HUDEP-2 (cell line): ENCODE measurements around the gene HIKESHI.
A peak's percentile ranks its signal among the peaks of the same experiment; 100 is the strongest.
"Not testable (repeated sequence)": the region's sequence is repeated elsewhere in the genome, so short reads cannot be mapped to it uniquely, and the experiment has no call there.

Source experiments
- DNase-seq, 76 experiments: peaks; one replicate each; lab custom pipeline; 2025; ENCODE audit not compliant: unreplicated experiment in 76 of 76; lab: John Stamatoyannopoulos, UW

The HIKESHI gene

DNA sequence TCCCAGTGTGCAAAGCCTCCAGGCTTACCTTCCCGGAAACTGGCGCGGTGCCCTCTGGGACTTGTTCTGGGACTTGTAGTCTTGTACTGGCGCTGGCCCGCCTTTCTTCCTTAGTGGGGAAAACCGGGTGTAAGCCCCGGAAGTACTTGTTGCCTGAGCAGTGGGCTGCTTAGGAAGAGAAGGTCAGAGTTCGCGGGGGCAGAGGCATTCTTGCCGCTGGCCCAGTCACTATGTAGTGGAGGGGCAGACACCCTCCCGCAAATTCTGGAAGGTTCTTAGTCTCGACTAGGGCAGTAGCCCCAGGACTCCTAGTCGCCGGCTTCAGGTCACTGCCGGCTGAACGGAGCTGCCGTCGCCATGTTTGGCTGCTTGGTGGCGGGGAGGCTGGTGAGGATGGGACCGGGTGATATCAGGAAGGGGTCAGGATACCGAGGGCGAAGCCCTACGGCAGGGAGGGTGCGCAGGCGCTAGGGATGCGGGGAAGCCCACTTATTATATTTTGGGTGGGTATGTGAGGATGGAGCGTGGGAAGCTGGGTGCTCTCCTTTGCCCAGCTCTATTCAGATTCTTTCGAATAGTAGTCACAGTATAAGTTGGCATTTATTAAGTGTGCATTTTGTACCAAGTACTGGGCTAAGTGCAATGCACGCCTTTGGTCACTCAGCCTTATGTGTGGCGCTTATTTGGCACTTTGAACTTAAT, at the start of gene HIKESHI:
Gene HIKESHI, plus strand, starts transcription at position 149 of the 702 bp plus-strand sequence. Its CDS starts 209 bp downstream, at position 358.
- peak; percentile 45 to 99 (median 95) for DNase-seq

DNA sequence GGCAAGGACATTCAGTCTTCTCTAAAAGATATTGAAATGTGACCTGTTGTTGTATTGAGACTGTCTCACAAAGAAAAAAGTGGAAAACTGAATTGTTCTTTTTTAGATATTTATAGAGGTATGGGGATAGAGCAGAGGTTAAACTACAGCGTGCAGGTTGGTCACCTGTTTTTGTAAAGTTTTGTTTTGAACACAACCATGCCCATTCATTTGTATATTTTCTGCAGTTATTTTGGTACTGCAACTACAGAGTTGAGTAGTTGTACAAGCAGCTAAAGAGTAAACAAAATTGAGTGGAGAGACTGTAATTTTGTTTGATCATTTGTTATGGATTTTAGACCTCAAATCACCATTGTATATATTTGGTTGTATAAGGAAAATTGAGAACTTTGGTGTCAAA, 46.1 kb upstream of the HIKESHI start:
- no peak for DNase-seq

GRCh38 chr11:86256608-86257007, 45.4 kb upstream of the HIKESHI start:
- DNase-seq, result no peak

- DNase-seq, result no peak
These were observed 44.6 kb upstream of the HIKESHI start for GRCh38 chr11:86257446-86257845.

GRCh38 chr11:86259730-86260129, 42.3 kb upstream of the HIKESHI start:
- no peak for DNase-seq

- no peak for DNase-seq
These were observed 40.7 kb upstream of the HIKESHI start for GRCh38 chr11:86261328-86261727.

DNA sequence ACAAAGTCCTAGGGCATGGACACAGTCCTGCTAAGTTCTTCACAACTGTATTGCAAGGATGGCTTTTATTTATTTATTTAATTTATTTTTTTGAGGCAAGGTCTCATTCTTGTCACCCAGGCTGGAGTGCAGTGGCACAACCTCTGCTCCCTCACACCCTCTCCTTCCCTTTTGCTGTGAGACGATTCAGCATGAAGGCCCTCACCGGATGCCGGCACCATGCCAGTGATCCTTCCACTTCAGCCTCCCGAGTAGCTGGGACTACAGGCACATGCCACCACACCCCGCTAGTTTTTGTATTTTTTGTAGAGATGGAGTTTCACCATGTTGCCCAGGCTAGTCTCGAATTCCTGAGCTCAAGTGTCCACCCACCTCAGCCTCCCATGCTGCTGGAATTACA, 39.7 kb upstream of the HIKESHI start:
- DNase-seq, result no peak

- no peak for DNase-seq
These were observed 37.4 kb upstream of the HIKESHI start for GRCh38 chr11:86264649-86265048.

DNA sequence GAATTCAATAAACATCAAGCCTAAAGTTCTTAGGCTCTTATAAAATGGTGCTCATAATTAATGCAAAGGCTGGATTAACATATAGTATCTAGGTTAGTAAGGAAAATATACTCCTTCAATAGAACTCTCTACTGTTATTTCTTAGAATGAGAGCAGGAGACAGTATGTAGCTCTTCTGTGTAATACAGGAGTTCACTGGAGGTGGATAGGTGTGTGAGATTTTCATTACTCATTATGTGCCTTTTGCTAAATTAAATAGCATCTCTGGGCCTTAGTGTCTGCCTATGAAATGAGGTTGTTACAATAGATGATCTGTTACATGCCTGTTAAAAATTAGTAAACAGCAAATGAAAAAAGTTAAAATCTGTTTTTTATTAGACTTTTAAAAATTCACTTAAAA, 36.8 kb upstream of the HIKESHI start:
- no peak for DNase-seq

DNA sequence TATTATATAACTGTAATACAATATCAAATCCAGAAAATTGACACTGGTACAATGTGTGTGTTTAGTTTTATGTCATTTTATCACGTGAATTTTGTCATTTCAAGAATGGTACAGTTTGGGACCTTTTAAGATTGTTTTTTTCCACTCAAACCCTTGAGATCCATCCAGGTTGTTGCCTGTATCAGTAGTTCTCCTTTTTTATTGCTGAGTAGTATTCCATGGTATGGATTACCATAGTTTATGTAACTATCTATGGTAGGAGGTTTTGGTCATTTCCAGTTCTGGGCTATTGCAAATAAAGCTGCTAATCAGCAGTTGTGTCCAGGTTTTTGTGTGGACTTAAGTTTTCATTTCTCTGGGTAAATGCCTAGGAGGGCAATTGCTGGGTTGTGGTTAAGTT, 32.4 kb upstream of the HIKESHI start:
- DNase-seq, result no peak

- peak in 2 of 76 experiments; percentile 5 to 8 for DNase-seq
These were observed 27.5 kb upstream of the HIKESHI start for GRCh38 chr11:86274503-86274902.

- no peak for DNase-seq
These were observed 27.0 kb upstream of the HIKESHI start for GRCh38 chr11:86274999-86275398.

GRCh38 chr11:86275493-86276370, 26.3 kb upstream of the HIKESHI start:
- no peak for DNase-seq

- no peak for DNase-seq
These were observed 24.3 kb upstream of the HIKESHI start for GRCh38 chr11:86277741-86278140.

DNA sequence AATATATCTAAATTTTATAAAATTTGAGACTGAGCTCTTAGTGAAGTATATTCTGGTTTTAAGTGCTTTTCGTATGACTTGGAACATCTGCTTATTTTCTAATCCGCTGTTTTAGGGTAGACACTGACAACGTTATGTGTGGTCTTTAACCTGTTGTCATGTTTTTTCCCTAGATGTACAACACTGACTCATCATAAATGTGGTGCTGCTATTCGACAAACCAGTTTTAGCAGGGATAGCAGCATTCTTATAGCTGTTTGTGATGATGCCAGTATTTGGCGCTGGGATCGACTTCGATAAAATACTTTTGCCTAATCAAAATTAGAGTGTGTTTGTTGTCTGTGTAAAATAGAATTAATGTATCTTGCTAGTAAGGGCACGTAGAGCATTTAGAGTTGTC, 23.8 kb upstream of the HIKESHI start:
- DNase-seq, result no peak

- no peak for DNase-seq
These were observed 22.3 kb upstream of the HIKESHI start for GRCh38 chr11:86279747-86280146.

GRCh38 chr11:86287468-86287796, 14.6 kb upstream of the HIKESHI start:
- no peak for DNase-seq

DNA sequence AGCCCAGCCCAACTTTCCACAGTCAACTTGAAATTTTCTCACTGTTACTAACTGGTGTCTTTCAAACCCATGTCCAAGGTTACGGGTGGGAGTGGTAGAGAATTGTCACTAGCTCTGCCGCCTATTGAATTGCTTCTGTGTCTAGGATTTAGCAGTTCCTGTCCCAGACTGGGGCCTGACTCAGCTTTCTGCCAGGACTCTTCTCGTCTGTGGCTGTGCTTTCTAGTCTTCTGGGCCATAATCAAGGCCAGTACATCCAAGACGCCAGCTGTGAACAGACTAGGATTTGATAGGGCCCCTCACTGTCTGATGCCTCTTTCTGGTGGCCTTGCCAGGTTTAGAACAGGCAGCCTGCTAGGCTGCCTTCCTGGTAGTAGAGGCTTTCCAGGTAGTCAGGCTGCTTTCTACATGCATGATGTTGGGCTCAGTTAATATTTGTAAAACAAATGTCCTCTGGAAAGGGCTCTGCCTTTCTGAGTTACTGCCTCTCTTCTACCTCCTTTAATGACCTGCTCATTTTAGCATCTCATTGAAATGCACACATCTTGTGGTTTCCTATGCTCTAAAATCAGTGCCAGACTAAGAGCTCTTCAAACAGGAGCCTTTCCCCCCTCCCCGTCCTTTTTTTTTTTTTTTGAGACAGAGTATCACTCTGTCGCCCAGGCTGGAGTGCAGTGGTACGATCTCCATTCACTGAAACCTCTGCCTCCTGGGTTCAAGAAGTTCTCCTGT, 13.1 kb upstream of the HIKESHI start:
- peak in 3 of 76 experiments; percentile 5 to 20 (median 18) for DNase-seq

DNA sequence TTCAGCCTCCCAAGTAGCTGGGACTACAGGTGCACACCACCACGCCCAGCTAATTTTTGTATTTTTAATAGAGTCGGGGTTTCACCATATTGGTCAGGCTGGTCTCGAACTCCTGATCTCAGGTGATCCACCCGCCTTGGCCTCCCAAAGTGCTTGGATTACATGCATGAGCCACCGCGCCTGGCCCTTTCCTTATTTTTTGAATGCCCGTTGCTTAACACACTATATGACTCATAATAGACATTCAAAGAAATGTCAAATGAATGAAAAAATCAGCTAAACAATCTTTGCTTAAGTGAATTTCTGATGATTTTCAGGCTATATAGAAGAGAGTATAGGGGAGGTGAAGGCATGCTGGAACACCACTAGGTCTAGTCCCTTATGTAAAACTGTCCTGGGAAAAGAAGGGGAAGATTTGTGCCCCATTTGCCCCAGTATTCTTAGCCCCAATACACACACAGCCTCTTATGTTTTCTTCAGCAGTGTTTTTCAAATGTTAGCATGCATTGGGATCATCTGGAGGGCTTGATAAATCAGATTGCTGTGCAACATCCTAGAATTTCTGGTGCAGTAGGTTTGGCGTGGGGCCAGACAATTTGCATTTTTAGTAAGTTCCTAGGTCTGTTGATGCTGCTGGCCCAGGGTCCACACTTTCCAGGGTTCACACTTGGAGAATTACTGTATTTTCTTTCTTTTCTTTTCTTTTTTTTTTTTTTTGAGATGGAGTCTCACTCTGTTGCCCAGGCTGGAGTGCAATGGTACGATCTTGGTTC, 12.3 kb upstream of the HIKESHI start:
- not testable (repeated sequence) for DNase-seq

- peak in 50 of 76 experiments; percentile 3 to 66 (median 35) for DNase-seq
These were observed 10.4 kb upstream of the HIKESHI start for GRCh38 chr11:86291466-86292262.
